Activated naive CD8-positive, alpha-beta T cell (primary cell): ENCODE measurements around the gene TTC21A.
"Not testable (repeated sequence)": the region's sequence is repeated elsewhere in the genome, so short reads cannot be mapped to it uniquely, and the experiment has no call there.

Source experiments
- H3K27ac Mint-ChIP-seq: one replicate; pipeline ENCODE4 v1.8.0; 2021; ENCODE audit warnings: mixed read lengths
- H3K27me3 Mint-ChIP-seq: one replicate; pipeline ENCODE4 v1.8.0; 2021; ENCODE audit warnings: mixed read lengths
- H3K36me3 Mint-ChIP-seq: one replicate; pipeline ENCODE4 v1.8.0; 2021; ENCODE audit warnings: mixed read lengths
- H3K4me1 Mint-ChIP-seq: one replicate; pipeline ENCODE4 v1.8.0; 2021; ENCODE audit warnings: low read depth, mixed read lengths
- H3K4me3 Mint-ChIP-seq: one replicate; pipeline ENCODE4 v1.8.0; 2021; ENCODE audit warnings: mild to moderate bottlenecking, mixed read lengths
- H3K9me3 Mint-ChIP-seq: one replicate; pipeline ENCODE4 v1.8.0; 2021; ENCODE audit warnings: low read depth, mixed read lengths

Gene TTC21A, protein sequence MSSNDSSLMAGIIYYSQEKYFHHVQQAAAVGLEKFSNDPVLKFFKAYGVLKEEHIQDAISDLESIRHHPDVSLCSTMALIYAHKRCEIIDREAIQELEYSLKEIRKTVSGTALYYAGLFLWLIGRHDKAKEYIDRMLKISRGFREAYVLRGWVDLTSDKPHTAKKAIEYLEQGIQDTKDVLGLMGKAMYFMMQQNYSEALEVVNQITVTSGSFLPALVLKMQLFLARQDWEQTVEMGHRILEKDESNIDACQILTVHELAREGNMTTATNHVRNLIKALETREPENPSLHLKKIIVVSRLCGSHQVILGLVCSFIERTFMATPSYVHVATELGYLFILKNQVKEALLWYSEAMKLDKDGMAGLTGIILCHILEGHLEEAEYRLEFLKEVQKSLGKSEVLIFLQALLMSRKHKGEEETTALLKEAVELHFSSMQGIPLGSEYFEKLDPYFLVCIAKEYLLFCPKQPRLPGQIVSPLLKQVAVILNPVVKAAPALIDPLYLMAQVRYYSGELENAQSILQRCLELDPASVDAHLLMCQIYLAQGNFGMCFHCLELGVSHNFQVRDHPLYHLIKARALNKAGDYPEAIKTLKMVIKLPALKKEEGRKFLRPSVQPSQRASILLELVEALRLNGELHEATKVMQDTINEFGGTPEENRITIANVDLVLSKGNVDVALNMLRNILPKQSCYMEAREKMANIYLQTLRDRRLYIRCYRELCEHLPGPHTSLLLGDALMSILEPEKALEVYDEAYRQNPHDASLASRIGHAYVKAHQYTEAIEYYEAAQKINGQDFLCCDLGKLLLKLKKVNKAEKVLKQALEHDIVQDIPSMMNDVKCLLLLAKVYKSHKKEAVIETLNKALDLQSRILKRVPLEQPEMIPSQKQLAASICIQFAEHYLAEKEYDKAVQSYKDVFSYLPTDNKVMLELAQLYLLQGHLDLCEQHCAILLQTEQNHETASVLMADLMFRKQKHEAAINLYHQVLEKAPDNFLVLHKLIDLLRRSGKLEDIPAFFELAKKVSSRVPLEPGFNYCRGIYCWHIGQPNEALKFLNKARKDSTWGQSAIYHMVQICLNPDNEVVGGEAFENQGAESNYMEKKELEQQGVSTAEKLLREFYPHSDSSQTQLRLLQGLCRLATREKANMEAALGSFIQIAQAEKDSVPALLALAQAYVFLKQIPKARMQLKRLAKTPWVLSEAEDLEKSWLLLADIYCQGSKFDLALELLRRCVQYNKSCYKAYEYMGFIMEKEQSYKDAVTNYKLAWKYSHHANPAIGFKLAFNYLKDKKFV (N-terminal part only)

GRCh38 chr3:39107388-39108199, at the start of gene TTC21A, which contains the start of gene GORASP1:
Gene TTC21A, plus strand, starts transcription at chr3:39107680. Its CDS starts 158 bp downstream, at chr3:39107838.
Gene GORASP1, minus strand, starts transcription at chr3:39107627. Its CDS starts 86 bp downstream, at chr3:39107541.
- no peaks in the 10 kb centered on the region for H3K9me3 Mint-ChIP-seq
- H3K27me3 Mint-ChIP-seq, result no peaks in the 10 kb centered on the region
- peaks cover 38% of the 10 kb centered on the region for H3K4me1 Mint-ChIP-seq
- H3K27ac Mint-ChIP-seq, result peak within 1 kb of the TSS; percentile 67
- peak within 1 kb of the TSS; percentile 92 for H3K4me3 Mint-ChIP-seq
- H3K36me3 Mint-ChIP-seq, result no peaks in the 10 kb centered on the region

- H3K27me3 Mint-ChIP-seq, H3K9me3 Mint-ChIP-seq, H3K4me3 Mint-ChIP-seq, H3K27ac Mint-ChIP-seq: not testable (repeated sequence)
- peaks cover 42% of the 10 kb centered on the region for H3K4me1 Mint-ChIP-seq
- peaks cover 17% of the 10 kb centered on the region for H3K36me3 Mint-ChIP-seq
Observed at GRCh38 chr3:39061228-39061627, 46.3 kb upstream of the TTC21A start.

DNA sequence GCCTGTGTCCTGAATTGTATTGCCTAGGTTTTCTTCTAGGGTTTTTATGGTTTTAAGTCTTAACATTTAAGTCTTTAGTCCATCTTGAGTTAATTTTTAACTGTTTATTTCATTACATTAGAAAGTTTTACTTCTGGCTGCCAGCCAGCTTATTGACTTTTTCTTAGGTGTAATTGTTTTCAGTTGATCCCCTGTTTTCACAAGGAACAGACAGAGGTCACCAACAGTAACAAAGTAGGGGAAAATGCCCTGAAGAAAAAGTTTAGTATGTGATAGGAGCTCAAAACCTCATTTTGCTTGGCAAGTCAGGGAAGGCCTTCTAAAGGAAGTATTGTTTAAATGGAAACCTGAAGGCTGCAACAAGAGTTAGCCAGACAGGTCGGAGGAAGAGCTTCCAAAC, 45.3 kb upstream of the TTC21A start:
- Mint-ChIP-seq H3K4me1 (peaks cover 34% of the 10 kb centered on the region), H3K27me3 (no peaks in the 10 kb centered on the region), H3K4me3 (no peak overlapping the region), H3K36me3 (peaks cover 18% of the 10 kb centered on the region), H3K27ac (peak overlapping the region; percentile 0), H3K9me3 (no peaks in the 10 kb centered on the region)

GRCh38 chr3:39063143-39063542, 44.3 kb upstream of the TTC21A start:
- Mint-ChIP-seq H3K27me3 (no peaks in the 10 kb centered on the region), H3K4me3 (no peak overlapping the region), H3K9me3 (no peaks in the 10 kb centered on the region), H3K36me3 (peaks cover 23% of the 10 kb centered on the region), H3K4me1 (peaks cover 32% of the 10 kb centered on the region), H3K27ac (no peak overlapping the region)

- H3K4me1 Mint-ChIP-seq, result peaks cover 21% of the 10 kb centered on the region
- peaks cover 21% of the 10 kb centered on the region for H3K36me3 Mint-ChIP-seq
- H3K9me3 Mint-ChIP-seq, result no peaks in the 10 kb centered on the region
- H3K27me3 Mint-ChIP-seq, result no peaks in the 10 kb centered on the region
- H3K4me3 Mint-ChIP-seq, result no peak overlapping the region
- H3K27ac Mint-ChIP-seq, result no peak overlapping the region
Observed at GRCh38 chr3:39064646-39065045, 42.8 kb upstream of the TTC21A start.

GRCh38 chr3:39065197-39065596, 42.3 kb upstream of the TTC21A start:
- Mint-ChIP-seq H3K9me3 (no peaks in the 10 kb centered on the region), H3K27me3 (no peaks in the 10 kb centered on the region), H3K4me1 (peaks cover 21% of the 10 kb centered on the region), H3K36me3 (peaks cover 19% of the 10 kb centered on the region), H3K27ac (no peak overlapping the region), H3K4me3 (no peak overlapping the region)

DNA sequence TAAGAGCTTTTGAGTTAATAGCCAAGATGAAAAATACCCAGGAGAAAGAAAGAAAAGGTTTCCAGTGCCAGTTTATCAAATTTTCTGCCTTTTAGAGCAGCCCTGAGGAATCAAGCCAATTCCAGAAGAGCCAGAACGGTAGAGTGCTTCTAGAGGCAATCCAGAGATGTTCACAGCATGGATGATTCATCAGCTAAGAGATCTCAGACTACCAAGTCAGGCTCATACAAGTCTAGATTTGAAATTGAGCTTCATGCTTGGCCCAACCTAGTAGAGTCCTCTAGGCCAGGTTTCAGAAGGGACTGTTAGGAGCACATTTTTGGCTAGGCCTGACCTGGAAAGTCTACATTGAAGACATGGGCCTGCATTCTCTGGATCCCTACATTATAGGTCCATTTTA, 40.2 kb upstream of the TTC21A start:
- peaks cover 17% of the 10 kb centered on the region for H3K36me3 Mint-ChIP-seq
- no peak overlapping the region for H3K27ac Mint-ChIP-seq
- H3K9me3 Mint-ChIP-seq, result no peaks in the 10 kb centered on the region
- no peaks in the 10 kb centered on the region for H3K27me3 Mint-ChIP-seq
- H3K4me1 Mint-ChIP-seq, result peaks cover 10% of the 10 kb centered on the region
- H3K4me3 Mint-ChIP-seq, result no peak overlapping the region

GRCh38 chr3:39068556-39068955, 38.9 kb upstream of the TTC21A start:
- peaks cover 7% of the 10 kb centered on the region for H3K4me1 Mint-ChIP-seq
- H3K9me3 Mint-ChIP-seq, result no peaks in the 10 kb centered on the region
- H3K27me3 Mint-ChIP-seq, result no peaks in the 10 kb centered on the region
- no peak overlapping the region for H3K4me3 Mint-ChIP-seq
- H3K27ac Mint-ChIP-seq, result no peak overlapping the region
- H3K36me3 Mint-ChIP-seq, result peaks cover 27% of the 10 kb centered on the region

DNA sequence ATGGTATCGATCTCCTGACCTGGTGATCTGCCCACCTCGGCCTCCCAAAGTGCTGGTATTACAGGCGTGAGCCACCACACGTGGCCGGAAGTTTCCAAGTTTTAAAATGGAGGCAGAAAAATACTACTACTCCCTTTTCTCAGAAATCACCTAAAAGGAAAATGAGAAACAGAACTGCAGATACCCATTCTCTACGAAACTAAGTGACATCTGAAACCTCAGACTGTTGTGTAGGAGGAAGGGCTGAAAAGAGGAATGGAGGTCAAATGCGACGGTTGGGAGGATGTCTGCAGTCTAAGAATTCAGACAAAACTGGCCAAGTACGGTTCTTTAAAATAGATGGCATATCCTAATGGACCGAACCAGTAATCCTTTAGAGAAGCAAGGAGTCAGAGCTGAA, 31.6 kb upstream of the TTC21A start:
- Mint-ChIP-seq H3K4me3 (no peak overlapping the region), H3K36me3 (peaks cover 20% of the 10 kb centered on the region), H3K27ac (no peak overlapping the region), H3K4me1 (no peaks in the 10 kb centered on the region), H3K27me3 (no peaks in the 10 kb centered on the region), H3K9me3 (no peaks in the 10 kb centered on the region)

- Mint-ChIP-seq H3K36me3 (peaks cover 15% of the 10 kb centered on the region), H3K4me1 (peaks cover 2% of the 10 kb centered on the region), H3K4me3 (no peak overlapping the region), H3K27me3 (no peaks in the 10 kb centered on the region), H3K9me3 (no peaks in the 10 kb centered on the region), H3K27ac (no peak overlapping the region)
Observed at GRCh38 chr3:39079530-39079929, 27.9 kb upstream of the TTC21A start.

GRCh38 chr3:39080026-39080425, 27.5 kb upstream of the TTC21A start:
- Mint-ChIP-seq H3K4me3 (no peak overlapping the region), H3K27me3 (no peaks in the 10 kb centered on the region), H3K9me3 (no peaks in the 10 kb centered on the region), H3K27ac (peak overlapping the region; percentile 8), H3K4me1 (peaks cover 2% of the 10 kb centered on the region), H3K36me3 (peaks cover 12% of the 10 kb centered on the region)

- Mint-ChIP-seq H3K36me3 (peaks cover 10% of the 10 kb centered on the region), H3K4me3 (no peak overlapping the region), H3K27ac (peak overlapping the region; percentile 5)
Observed at GRCh38 chr3:39082666-39083313, 24.7 kb upstream of the TTC21A start.

GRCh38 chr3:39086144-39086543, 21.3 kb upstream of the TTC21A start:
- no peak overlapping the region for H3K4me3 Mint-ChIP-seq
- peaks cover 2% of the 10 kb centered on the region for H3K4me1 Mint-ChIP-seq
- no peak overlapping the region for H3K27ac Mint-ChIP-seq
- peaks cover 9% of the 10 kb centered on the region for H3K36me3 Mint-ChIP-seq
- no peaks in the 10 kb centered on the region for H3K9me3 Mint-ChIP-seq
- no peaks in the 10 kb centered on the region for H3K27me3 Mint-ChIP-seq

More at GRCh38 chr3:39082666-39083313, 24.7 kb upstream of the TTC21A start:
- peaks cover 2% of the 10 kb centered on the region for H3K4me1 Mint-ChIP-seq
- H3K9me3 Mint-ChIP-seq, result no peaks in the 10 kb centered on the region
- no peaks in the 10 kb centered on the region for H3K27me3 Mint-ChIP-seq
